NCI-H510A treated with DMSO at 0.1 percent for 48 hours (cell line): ENCODE results near the gene EYA4.

Experiments used
- DNase-seq: peaks from one replicate; lab custom pipeline; 2025; lab: John Stamatoyannopoulos, UW

The EYA4 gene

DNA sequence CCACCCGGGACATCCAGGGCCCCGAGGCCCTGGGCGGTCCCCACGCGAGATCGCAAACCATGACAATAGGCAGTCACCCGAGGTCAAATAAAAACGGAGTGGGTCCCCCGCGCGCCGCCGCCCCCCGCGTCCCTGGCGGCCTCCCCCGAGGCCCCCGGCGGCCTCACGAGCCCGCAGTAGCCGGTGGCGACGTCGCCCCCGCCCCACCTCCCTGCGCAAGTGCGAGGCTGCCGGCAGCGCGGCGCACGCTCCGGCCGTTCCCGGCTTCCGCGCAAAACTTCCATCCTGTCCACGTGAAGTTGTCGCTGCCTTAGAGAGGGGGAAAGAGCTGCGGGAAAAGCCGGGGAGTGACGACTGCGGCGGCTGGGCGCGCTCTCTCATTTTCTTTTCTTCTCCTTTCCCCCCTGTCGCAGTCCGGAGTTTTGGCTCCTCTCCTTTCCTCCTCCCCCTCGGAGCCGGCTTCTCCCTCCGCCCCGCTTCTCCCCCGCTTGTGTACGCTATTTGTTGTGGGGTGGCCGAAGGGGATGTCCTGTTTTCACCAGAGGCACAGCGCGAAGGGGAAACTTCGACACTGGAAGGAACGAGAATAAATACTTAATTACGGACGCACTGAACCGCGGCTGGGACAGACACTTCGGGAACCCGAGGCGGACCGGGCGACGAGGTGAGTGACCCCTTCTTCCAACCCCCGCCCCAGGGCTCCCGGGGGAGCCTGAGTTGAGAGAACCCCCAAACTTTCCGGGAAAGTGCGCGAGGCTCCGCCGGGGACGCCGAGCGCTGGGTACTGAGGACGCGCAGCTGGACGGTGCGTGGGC lies at the start of gene EYA4:
Gene EYA4, plus strand, starts transcription at position 272 of the 815 bp plus-strand sequence. CDS start 33,424 bp downstream, outside the sequence.
- no peak for DNase-seq

DNA sequence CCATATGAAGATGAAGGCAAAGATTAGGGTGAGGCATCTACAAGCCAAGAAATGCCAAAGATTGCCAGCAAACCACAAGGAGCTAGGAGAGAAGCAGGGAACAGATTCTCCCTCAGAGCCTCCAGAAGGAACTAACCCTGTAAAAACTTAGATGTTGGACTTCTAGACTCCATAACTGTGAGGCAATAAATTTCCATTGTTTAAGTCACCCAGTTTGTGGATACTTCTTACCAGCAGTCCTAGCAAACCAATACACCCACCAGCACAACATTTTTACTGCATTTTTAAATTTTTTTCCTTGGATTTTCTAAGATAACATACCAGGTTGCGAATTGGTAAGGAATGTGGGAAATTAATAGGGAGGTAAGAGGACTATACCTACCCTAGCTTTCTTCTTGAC lies 47.8 kb upstream of the EYA4 start:
- no peak for DNase-seq

DNA sequence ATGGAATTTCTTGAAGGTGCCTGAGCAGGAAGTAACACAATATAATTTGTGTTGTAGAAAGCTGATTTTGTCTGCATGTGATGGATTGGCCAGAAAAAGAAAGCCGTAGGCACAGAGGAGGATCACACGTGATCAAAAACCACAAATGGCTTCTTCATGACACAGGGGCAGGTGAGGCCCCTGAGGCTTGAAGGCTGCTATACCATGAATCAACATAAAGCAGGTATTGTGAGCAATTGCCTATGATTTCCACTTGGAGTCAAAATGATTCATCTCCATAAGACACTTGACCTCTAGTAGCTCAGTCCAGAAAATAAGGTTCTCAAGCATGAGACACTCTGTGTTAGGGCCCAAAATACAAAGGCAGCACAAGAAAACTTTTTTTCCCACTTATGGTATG lies 42.4 kb upstream of the EYA4 start:
- no peak for DNase-seq

DNA sequence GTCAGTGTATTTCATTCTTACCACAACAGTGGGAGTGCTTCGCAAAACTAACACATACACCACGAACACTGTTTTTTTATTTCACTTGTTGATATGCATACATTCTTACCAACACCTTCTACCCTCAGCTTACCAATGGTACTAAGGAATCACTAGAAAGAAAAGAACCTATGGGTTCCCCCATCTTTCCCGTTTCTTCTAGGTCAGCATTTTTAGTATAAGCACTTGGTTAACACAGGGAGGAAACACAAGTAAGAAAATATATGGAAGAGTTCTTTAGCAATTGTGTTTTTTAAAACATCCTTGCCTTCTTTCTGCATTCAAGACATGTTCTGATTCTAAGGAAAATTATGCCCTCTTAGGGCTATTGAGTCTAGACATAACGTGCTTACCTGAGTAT lies 39.9 kb upstream of the EYA4 start:
- DNase-seq = no peak

DNA sequence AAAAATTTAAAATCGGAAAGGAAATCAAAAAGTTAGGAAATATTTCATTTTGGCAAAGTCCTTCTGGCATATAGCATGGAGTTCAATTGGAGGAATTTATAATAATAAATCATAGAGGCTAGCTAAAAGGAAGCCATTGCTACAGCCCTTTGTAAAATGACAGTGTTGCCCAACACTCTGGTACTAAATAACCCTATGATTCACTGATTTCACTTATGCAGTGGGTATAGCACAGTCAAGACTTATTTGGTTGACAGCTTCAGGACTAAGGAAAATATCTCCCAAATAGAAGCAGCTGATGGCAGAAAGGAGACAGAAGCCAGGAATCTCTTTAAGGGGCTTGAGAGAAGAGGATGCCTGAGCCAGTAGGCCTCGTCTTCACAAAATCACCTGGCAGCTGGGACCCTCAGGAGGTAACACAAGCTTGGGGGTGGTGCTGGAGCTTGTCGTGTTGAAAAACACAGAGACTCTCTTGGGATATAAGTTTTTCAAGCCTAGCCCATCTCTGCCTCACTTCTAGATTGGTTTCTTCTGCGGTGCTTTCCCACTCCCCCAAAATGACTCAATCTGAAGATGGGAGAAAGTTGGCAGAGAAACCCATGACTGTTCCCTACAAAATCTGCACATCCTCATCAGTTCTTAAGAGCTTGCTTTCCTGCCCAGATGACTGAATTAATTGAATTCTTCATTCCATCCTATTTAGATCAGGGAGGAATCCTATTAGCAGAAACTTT lies 38.4 kb upstream of the EYA4 start:
- no peak for DNase-seq

- DNase-seq = no peak
These were observed 37.8 kb upstream of the EYA4 start for GRCh38 chr6:133203344-133203697.

DNA sequence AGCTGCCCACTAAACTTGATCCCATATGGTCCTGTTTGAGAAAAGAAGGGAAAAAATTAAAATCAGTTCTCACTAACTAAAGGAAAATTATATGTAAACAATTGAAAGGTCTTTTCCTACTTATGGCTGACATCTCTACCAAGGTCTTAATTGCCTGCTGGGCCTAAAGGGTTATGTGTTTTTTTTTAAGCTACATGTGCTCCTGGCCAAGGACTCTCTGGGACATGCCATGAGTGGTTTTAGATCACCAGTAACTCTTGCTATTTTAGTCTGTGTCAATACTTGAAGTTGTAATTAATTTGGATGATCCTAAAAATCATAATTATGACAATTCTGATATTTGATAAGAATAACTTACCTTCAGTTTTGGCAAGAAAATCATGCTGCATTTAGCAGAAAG lies 35.9 kb upstream of the EYA4 start:
- no peak for DNase-seq

DNA sequence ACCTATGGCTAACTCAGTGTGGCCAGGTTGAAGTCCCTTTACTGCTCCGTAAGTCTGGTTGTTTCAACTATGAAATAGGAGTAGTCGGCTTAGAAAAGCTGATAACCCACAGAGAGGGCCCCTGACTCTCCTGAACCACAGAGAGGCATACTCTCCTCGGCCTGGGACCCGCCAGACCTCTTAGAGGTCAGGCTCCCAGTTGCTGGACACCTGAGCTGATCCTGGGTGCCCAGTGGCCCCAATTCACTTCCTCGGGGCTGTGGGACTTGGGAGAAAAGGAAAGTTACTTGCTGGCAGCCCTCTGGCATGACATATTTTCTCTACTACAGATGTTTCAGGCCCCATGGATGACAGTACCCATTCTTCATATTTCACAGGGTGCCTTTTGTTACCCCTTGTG lies 34.2 kb upstream of the EYA4 start:
- DNase-seq = no peak

- DNase-seq = no peak
These were observed 33.4 kb upstream of the EYA4 start for GRCh38 chr6:133207754-133208153.

- DNase-seq = no peak
These were observed 32.9 kb upstream of the EYA4 start for GRCh38 chr6:133208183-133208755.

DNA sequence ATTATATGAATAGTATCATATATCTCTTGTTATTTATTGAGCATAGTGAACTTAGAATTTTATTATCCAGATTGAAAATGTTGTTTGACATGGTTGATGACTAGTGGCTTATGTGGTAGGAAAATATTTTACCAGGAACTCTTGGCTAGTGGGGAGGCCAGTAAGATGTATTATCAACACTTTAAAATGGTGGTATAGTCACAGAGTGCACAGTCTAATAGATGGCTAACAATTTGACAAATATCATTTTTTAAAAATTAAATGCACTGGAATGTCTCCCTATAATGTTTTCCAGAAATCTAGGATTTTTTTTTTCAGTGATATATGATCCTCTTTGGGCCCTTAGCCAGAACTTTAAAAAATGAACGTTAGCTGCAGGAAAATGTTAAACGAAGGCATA lies 26.9 kb upstream of the EYA4 start:
- DNase-seq = no peak

DNA sequence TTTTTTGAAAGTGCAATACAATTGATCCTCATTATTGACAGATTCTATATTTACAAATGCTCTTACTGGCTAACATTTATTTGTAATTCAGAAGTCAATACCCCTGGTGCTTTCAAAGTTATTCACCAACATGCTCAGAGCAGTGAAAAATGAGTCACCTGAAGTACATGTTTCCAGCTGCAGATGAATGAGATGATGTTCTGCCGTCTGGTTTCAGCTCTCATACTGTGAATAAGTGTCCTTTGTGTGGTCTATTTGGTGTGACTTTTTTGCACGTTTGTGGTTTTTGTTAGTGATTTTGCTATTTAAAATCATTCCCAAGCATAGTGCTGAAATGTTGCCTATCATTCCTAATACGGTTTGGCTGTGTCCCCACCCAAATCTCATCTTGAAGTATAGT lies 22.3 kb upstream of the EYA4 start:
- DNase-seq = no peak

- no peak for DNase-seq
These were observed 17.6 kb upstream of the EYA4 start for GRCh38 chr6:133223452-133224029.

DNA sequence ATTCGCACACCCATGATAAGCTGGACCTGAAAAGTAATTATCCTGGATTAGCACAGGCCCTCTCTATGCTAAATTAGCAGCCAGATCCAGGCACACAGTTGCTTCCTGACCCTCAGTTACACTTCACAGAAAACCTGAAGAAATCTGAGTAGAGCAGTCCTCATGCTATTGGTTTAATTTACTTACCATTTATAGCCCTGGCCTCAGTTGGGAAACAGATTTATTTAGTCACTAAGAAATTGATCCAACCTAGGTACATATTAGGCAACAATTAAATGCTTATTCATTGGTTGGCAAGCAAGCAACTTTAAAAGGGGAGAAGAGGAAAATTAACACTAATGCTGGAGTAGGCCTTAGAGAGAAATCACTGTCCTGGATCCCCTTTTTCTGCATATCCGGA lies 15.6 kb upstream of the EYA4 start:
- no peak for DNase-seq

DNA sequence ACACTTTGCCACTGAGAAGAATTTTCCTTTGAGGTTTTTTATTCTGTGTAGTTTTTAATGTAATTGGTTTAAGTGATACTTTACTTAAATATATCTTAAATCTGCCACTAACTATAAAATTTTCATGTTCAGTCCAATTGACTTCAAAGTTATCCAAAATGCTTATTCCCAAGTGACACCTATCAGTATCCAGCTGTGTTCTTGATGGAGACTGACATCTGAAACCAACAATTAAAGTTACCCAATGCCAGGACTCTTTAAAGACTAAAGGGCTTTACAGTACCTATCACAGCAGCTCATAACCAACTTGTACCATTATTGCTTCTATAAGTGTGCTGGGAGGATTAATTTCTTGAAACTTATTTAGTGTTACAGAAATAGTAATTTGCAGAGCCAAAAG lies 13.8 kb upstream of the EYA4 start:
- no peak for DNase-seq

DNA sequence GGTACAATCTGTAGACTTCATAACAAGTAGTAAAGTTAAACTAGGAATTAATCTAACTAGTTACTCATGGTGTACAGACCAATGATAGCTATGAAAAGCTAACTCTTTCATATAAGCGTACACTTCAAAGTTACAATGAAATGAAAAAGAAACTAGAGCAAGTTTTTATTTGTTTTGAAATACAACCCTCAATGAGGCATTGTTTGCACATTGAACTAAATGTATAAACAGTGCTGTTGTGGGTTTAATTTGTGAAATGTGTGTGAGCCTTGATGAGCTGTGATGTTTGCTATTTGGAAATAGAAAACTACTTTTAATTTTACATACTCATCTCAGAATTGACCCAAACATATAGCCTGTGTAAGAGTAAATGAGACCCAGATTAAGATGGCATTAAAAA lies 11.1 kb upstream of the EYA4 start:
- no peak for DNase-seq

- DNase-seq = no peak
These were observed 5.9 kb upstream of the EYA4 start for GRCh38 chr6:133235221-133235620.

DNA sequence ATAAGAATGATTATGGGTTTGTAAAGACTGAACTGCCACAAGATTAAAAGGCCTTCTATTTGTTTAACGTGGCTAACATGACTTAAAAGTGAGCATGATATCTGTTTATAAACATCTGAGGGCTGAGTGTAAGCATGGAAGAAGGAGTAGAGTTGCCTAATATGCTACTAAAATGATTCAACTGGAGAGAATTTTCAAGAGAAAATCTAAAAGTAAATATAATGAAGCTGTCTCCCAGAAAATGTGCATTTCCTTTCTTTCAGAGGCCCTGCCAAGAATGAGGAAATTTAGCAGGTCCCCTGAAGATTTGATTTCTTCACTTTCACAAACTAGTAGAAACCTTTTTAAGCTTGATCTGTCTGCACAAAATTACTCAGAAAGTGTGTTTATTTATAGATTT lies 4.2 kb upstream of the EYA4 start:
- no peak for DNase-seq

DNA sequence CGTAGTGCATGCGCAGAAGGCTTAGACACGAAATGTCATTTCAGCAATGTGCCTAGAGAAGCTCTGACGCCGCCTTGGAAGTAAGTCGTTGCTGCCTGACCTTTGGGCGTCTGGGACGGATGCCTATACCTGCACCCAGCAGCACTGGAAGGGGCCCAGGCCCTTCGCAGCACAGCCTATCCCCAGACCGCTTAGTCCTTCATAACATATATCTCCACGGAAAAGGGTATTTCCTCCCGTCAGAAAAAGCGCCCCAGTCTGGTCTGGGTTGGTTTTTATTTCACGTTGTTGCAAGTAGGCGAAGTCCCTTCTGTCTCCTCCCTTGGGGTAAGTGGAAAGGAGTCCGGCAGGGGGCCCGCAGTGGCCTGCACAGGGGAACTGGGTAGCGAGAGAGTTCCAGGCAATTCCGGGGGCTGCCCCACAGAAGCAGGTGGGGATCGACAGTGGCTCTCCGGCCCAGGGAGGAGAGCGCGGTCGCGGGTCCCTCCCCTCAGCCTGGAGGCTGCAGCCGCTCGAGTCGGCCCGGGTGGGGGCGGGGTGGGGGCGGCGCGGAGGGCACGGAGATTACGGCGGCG lies 559 bp upstream of the EYA4 start:
- DNase-seq = no peak

DNA sequence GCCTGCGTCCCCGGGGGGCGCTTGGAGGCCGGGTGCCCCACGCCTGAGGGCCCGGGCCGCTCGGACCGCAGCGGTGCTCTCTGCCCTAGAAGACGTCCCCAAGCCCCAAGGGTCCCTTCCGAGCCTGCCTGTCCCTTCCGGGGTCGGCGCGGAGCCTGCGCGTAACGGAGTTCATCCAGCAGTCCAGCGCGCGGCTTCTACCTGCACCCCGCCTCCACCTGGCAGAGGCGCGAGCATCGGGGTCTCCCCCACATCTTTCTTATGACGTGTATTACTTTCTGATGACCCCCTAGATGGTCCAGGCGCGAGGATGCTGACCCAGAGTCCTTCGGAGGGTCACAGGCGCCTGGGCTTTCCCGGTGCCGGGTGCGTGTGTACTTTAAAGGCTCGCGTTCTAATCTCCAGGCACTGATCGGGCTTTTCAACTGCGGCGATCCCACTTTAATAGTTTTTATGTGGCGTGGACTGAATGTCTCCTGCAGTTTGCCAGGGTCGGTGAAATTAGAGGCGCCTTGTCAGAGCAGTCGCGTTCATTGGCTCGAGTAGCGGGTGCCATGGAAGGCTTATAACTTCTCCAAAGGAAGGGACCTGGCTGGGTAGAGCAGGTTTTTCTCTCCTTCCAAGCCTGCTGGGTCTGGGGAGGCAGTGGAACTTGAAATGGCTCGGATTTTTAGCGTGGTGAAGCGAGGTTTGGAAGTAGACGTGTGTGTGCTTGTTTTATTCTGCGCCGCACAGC lies 912 bp downstream of the EYA4 start:
- DNase-seq = no peak

GRCh38 chr6:133242637-133243585 lies 1.8 kb downstream of the EYA4 start:
- DNase-seq = no peak
